ENCODE results near the gene TOMM40L.

Gene TOMM40L

DNA sequence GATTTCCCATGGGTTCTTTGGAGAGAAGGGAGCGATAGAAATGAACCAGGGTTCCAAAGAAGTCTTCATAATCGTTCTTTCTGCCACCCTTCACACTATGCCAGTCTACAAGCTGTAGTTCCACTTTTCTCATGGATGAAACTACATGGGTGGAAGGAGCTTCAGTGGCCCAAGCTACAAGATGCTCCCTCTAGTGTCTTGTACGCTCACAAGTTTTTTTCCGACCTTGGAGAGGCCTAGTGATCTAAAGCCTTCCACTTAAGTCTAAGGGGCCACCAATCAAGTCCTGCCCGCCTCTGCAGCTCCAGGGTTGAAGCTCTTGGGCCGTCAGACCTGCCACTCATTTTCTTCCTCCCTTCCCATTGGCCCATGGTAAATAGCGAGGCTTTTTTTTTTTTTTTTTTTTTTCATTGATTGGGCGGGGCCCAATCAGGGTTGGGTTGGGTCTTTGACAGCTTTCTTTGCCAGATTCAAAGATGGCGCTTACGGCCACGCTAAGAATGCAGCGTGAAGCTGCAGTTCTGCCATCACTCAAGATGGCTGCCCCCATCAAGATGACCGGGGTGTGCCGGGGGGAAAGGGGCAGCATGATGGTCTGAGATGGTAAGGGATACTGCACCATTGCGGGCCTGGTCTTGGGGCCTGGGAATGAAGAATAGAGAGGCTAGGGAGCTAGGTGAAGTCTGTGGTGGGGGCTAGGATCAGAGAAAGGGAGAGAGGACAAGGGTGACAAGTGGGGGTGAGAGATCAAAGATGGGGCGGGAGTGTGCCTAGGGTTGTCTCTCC lies at the start of gene TOMM40L:
TSS of gene TOMM40L (plus strand) at position 527 of the 786 bp plus-strand sequence. CDS start 430 bp downstream, outside the sequence.
- peak; percentile 98 for DNase-seq

DNA sequence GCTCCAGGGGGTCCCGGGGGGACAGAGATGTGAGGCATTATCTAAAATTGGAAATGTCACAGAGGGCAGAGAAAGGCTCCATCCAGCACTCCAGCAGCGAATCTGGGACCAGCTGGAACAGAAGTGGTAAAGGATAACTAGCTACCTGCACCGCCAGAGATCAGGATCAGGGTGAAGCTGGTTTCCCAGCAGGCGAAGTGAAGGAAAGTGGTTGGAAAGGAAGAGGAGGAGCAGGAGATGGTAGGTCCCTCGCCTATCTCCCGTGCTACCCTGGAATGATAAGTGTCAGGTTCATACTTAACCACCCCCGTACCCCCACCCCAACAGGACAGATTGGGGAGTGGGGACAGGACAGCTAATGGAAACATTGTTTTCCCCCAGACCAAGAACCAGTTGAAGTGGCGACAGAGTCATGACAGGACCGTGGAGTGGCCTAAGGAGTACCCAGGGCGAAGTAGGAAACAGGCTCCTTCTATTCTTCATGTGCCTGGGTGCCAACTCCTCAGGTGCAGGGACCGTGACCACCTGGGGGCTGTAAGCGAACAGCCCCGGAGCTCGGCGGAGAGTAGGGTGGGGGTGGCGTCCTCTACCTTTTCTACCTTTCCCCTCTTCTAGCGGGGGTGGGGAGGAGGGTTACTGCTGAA lies 49.3 kb upstream of the TOMM40L start:
- DNase-seq = no peak

DNA sequence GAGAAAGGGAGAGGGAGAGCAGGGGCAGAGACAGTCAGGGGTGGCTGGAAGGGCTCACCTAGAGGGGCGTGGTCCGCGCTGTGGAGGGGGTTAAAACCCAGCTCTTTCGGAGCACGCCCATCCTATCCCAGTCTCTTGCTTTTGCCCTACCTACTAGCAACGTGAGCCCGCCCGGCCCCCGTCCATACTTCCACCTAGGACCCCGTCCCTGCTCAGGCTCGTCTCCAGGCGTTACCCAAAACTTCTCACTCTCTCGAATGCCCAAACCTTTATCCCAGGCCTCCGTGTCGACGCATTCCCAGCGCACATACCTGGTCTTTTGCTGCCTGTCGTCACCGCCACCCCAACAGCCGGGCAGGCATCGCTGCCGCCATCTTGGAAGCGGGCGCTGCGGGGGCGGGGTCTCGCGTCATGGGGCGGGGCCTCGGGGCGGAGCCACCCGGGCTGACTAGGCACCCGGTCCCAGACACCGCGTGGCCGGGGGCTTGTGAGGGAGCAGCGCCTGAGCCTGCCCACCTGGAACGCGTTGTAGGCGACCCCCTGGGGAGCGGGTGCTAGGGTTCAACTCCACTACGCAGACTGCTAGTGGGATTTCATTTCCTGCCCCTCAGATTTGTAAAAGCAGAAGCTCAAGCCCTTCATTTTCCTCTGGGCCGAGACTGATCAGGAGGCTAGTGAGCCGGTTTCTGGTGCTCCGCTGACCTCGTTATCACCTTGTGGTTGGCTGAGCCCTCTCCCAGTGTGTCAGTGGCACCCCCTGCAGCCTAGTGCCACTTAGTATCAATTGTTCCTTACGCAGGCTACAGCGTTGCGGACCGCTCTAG lies 48.5 kb upstream of the TOMM40L start, which contains the start of gene B4GALT3:
TSS of gene B4GALT3 (minus strand) at position 396 of the 824 bp plus-strand sequence. CDS start 1,447 bp downstream, outside the sequence.
- DNase-seq = peak; percentile 65

DNA sequence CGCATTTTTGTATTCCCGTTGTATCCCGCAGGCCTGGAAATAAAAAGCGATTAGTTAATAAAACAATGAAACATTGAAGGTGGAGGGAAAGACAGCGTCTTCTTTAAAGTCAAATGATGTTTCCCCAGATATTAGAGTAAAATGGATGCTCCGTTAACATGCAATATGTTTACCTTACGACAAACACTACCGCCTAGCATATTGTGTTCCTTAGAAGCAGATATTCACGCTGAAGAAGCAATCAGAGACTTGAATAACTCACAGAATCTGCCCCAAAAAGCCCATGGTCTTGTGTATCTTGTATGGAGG lies 48.0 kb upstream of the TOMM40L start:
- DNase-seq = no peak

DNA sequence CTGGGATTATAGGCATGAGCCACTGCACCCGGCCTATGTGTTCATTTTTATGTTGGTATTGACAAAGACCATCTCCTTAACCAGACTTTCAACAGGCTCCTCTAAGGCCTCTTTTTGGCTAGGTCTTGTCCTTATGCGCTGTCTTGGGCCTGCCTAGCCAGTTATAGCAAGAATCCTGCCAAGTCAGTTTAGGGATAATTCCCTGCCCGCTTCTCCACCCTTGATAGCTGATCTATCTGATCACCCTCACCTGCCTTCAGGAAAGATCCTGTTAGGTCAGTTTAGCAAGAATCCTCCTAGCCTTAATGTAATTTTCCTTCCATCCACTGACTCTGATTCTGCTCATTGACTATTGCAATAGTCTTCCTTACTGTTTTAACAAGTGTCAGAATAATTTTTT lies 46.2 kb upstream of the TOMM40L start:
- DNase-seq = no peak

DNA sequence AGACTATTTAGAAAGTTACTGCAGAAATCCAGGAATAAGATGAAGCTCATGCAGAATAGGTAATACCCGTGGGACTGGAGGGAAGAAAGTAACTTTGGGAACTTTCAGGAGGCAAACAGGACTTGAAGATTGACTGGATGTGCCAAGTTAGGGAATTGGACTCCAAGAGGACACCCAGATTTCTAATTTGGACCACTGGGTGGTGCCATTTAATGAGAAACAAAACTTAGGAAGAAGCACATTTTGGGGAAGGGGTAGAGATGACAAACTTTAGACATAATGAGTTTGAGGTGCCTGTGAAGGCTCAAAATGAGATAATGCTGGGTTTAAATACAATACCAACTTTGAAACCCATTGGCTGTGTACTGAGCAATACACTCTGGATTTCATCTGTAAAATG lies 45.2 kb upstream of the TOMM40L start:
- DNase-seq = no peak

DNA sequence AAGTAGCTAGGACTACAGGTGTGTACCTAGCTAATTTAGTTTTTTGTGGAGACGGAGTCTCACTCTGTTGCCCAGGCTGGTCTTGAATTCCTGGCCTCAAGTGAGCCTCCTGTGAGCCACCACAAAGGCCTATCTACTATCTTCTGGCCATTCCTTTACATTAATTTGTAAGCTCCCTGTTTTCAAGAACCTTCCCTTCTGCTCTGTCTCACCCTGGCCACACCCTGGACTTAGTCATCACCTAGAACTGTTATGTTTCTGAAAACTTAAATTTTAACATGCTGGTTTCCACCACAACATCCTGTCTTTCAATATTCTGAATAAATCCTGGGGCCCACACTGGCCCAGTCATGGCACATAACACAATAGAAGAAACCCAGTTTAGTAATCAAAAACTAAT lies 43.6 kb upstream of the TOMM40L start:
- DNase-seq = peak; percentile 68

DNA sequence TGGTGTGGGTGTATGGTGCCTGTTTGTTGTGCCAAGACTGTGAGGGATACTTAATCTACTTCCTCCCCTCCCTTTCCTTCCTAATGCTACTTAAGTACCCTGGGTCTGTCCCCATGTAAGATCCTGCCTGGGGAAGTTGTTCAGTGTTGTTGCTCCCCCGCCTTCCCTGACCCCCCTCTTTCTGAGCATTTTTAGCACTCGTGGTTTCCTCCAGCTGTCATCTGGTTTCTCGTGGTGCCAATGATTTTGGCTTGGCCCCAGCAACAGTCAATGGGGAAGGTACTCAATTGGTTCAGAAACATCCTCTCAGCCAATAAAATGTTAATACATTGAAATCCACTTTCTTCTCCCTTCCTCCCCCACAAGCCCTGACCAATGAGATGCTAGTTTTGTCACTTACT lies 40.6 kb upstream of the TOMM40L start:
- DNase-seq = no peak

DNA sequence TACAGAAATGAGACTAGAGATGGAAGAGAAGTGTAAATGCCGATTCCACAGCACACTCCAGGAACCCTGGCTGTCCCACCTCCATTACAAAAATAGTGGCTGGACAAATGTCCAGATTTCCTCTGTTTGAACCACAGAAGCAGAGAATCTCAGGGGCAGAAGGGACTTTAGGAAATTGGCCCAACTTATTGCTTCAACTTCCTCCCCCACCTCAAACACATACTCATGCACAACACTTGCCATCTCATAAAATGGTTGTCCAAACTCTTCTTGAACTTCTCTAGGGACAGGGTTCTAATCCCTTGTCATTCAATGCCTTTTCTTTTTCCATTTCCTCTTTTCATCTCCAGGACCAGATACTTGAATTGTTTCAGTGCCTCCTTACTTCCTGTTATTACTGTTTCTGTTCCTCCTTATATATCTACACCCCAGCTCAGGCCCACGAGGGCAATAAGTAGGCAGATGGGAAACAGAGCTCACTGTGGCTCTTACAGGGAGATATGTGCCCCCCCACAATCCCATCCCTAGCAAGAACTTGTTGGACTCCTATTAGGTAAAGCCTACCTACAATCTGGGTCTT lies 40.0 kb upstream of the TOMM40L start:
- DNase-seq = no peak

DNA sequence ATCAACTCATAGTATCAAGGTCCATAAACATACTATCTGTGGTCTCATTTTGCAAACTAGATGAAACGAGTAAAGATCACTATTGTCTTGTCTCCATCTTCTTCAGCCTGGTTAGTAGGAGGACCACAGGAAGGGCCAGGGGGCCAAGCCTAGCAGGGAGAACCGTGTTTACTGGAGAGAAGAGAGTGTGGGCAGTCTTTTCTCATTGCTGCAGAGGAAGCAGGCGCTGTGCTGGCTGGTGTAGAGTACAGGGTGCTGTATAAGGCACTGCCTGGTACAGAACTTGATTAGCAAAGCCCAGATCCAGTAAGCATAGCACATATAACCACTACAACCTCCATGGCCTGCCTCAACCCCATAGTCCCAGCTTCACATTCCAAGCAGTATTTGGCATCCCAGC lies 38.5 kb upstream of the TOMM40L start:
- DNase-seq = no peak

DNA sequence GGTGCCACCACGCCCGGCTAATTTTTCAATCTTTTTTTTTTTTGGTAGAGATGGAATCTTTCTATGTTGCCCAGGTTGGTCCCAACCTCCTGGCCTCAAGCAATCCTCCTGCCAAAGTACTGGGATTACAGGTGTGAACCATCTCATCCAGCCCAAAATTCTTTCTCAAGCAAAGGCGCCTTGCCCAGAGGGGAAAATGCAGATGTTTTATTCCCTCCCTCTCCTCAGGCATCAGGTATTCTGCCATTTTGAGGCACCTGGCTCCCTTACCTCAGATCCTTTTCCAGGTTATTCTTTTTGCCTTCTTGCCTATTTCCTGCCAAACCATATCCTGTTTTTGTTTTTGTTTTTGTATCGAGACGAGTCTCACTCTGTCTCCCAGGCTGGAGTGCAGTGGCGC lies 37.5 kb upstream of the TOMM40L start:
- no peak for DNase-seq

DNA sequence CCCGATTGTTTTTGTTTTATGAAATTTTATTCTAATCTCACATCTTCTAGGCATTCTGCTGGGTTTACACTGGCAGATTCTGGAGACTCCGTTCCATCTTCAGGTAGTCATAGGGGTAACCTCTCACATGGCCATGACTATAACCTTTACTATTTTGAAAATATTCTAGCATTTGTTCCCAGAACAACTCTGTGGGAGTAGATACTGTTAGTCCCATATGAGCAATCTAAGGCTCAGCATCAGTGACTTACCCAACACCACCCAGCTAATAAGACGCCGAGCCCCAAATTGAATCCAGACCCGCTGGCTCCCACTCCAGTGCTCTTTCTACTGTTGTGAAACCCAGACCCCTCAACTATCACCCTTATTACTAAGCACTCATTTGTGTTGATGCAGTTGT lies 36.8 kb upstream of the TOMM40L start:
- DNase-seq = no peak

DNA sequence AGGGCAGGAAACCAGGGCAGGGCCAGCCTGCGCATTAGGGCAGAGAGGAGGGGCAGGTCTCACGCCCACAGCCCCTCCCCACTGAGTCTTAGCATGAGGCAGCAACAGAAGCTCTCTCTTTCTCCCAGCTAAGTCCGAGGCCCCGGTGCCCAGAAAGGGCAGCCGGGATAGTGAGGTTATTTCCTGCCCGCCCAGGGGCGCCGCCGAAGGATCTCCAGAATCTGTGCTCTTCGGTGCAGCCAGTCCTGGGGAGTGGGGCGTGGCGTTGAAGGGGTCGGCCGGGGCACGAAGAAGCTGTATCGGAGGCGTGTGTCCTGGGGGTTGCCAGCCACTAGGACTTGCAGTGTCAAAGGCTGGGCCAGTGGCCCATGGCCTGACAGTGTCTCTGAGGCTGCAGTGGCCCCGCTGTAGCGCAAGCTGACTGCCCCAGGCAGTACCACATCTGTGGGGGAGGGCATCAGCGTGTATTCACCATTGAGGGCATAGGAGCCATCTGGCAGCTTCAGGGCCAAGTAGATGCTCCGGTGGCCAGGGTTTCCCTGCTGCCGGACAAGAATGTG lies 34.8 kb upstream of the TOMM40L start:
- no peak for DNase-seq

DNA sequence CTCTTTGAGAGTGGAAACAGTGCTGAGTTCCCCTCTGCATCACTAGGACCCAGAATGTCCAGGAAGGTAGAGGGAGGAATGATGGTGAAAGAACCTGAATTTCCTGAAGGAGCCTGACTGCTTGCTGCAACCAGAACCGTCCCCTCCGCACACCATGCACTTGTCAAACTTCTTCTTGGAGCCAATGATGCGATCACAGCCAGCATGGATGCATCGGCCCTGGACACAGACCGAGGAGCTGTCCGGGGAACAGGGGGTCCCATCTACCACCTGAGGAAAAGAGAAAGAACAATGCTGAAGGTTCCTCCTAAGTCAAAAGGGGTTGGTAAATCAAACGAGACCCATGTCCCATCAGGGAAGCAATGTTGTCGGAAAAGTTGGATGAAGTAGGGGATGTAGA lies 33.9 kb upstream of the TOMM40L start:
- DNase-seq = no peak

DNA sequence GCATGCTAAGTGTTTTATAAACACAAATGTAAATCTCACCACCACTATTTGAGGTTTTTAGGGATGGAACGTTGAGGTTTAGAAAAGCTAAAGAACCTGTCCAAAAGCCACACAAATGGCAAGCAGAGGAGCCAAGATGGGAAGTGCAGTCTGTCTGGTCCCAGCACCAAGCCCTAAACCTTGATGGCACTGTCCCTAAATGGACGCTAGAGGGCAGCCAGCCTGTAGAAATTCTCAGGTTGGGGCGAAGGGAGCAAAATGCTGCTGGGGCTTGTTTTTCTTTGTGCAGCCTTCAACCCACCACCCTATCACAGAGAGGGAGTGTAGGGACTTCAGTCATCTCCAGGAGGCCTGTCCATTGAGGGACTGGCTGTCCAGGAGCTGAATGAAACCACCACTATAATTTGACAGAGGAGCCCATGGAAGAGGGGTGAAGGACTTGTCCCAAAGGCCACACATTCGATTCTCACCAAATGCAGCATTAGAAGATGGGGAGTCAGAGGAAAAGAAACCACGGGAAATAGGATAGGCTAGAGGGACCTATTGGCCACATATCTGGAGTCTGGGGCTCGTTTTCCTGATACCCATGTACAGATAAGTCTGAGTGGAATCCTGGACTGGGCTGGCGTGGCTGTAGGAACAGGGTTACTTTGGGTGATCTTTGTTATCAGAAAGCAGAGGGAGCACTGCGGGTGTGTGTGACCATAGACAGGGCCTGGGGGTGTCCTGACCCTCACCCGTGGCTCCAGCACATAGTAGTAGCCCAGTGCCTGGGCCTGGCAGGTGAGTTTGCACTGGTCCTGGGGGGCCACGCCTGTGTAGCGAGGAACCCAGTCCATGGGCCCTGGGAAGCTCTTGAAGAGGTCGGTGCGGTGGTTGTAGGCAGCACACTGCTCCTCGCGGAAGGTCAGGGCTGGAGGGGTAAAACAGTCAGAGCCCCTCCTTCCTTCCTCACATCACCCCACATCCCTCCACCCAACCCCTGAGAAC lies 33.1 kb upstream of the TOMM40L start:
- peak; percentile 39 for DNase-seq

DNA sequence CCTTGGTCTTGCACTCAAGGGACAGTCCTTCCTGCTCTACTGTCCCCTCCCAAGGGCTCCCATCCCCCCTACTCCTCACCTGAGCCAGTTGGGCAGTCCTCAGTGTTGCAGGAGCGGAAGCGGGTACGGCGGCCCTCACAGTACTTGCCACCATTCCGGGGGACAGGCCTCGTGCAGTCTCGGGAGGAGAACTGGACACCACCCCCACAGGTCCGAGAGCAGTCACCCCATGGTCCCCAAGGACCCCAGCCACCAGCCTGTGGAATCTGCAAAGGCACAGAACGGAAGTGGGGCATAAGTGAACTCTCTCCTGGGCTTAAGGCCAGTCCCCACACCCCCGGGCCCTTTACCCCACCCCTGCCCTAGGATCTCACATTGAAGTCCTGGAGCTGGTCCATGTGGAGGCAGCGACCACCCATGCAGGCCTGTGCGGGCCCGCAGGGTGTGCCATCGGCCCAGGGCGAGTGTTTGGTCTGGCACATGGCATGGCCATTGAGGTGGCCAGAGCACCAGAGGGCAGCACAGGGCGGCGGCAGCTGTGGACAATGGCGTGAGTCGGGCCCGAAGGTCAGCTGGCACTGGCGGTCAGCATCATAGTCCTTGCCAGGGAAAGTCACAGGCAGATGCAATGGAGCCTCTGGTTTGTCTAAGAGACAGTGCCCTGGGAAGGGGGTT lies 32.2 kb upstream of the TOMM40L start:
- no peak for DNase-seq

DNA sequence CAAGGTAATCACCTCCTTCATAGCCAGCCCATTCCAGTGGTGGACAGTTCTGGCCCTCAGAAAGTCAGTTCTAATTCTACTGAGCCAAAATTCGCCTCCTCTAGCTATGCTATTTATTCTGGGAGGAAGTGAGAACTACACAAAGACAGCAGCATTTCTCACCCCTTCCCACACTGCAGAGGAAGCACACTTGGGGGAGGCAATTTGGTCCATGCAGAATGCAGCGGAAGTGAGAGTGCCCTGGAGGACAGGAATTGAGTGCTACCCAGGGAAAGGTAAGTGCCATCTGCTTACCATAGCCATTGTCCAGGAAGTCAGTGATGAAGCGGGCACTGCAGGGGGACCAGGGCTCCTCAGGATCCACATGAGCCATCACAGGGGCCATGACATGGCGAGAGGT lies 30.7 kb upstream of the TOMM40L start:
- DNase-seq = no peak

DNA sequence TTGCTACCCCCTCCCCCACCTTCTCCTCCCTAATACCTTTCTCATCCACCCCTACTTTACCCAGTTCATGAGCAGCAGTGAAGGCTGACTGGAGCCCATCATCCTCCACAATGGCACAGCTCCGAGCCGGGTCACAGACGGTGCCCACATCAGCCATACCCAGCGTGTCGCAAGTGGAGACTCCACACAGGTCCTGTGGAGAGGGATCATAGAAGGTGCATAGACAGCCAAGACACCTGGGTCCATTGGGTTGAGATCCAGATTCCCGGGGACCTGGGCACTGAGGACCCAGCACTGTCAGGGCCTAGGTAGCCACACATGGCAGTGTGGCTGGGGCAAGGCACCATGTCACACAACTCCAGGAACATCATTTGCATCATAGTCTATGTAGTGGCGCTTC lies 29.7 kb upstream of the TOMM40L start:
- no peak for DNase-seq

DNA sequence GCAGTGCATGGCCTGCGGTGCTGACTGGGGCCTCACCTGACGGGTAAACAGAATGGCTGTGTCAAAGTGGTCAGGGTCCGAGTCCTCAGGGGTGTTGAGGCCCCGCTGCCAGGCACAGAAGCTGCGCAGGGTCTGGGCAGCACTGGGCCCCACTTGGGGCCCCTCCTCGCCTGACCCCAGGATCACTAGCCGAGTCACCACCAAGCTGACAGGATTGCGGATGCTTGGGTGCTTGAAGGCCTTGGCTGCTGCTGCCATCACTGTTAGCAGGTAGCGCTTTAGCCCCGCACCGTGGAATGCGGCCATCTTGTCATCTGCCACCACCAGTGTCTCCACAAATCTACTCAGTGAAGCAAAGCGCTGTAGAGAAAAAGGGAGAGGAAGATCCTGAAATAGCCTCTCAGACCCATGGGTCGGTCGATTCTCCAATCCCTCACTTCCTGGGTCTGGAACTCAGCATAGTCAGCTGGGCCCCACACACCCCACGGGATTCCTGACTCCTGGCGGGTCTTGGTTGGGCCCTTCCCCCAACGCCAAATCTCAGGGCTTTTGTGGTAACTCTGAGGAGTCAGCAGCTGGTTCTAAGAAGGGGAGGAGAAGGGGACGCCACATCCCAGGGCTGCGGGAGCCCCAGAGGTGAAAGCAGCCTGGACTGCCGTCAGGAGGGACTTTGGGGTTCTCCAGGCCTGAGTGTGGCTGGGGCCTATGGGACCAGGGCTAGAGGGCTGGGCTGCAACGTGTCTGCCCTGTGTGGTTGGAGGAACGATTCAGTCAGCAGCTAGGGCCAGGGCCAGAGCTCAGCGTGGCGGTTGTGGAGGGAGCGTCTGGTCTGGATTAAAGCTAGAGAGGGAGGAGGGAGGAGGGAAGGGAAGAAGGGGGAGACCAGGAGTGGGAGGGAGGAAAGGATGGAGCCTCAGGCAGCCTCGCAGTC lies 29.1 kb upstream of the TOMM40L start:
- DNase-seq = no peak

Data from NCI-H226 (cell line).